Measurements from ENCODE around the gene SELENOW. TPM values are rescaled to one million over a fixed set of nuclear protein-coding genes. Genes with fewer than 3 reads are reported as not detected.

Gene SELENOW
- total and polyA plus RNA-seq, 2 of the 8 experiments (the other 6 are each of a cell fraction or from before 2014, with no cell fraction given): 371 to 588 TPM

DNA sequence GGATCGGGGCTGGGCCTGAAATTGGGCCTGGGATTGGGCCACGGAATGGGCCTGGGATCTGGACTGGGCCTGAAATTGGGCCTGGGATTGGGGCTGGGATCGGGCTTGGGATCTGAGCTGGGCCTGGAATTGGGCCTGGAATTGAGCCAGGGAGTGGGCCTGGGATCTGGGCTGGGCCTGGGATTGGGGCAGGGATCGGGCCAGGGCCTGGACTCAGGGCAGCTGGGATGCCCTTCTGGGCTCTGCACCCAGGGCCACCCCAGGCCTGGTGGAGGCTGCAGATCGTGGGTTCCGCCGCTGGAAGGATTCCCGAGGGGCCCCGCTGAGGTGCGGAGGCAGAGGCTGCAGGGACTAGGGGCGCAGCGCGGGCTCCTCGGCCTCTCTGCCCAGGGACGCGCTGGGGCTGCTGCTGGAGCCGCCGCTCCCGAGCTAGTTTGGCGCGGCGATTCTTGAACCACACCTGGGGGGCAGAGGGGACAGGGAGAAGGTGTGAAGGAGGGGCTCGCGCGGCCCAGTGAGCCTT is 24.1 kb downstream of the SELENOW start:
- Histone ChIP-seq H4K8ac (ENCODE audit: extremely low read depth, insufficient read depth, low read length) (peak overlapping the region; percentile 91; the same call in 1 of the 2 replicates), H3K4me3 (ENCODE audit: extremely low read depth in 1 of 4, insufficient read depth in 2 of 4, low read depth in 3 of 4, low read length in 4 of 4) (no peak overlapping the region), H4K91ac (replicated peaks; ENCODE audit: insufficient read length, low read length) (no peak overlapping the region), H4K5ac (ENCODE audit: insufficient read length, low read depth, low read length) (no peak overlapping the region), H3K23ac (ENCODE audit: insufficient read length) (no peak overlapping the region), H2BK20ac (ENCODE audit: low read length) (no peak overlapping the region), H2BK5ac (ENCODE audit: low read depth, low read length) (no peak overlapping the region; the same call in 1 of the 2 replicates), H2BK120ac (replicated peaks; ENCODE audit: low read depth, low read length) (no peak overlapping the region), H3K14ac (ENCODE audit: insufficient read length) (no peak overlapping the region), H3K4ac (replicated peaks; ENCODE audit: insufficient read length, low read depth, low read length) (no peak overlapping the region), H3K18ac (ENCODE audit: extremely low read depth, low read length) (no peak overlapping the region), H2BK12ac (ENCODE audit: low read depth, low read length) (no peak overlapping the region), H3K4me1 (replicated peaks in 1 of 4; ENCODE audit: control insufficient read depth in 3 of 4, insufficient read depth in 4 of 4, low read length in 3 of 4) (no peaks in the 10 kb centered on the region), H3K56ac (replicated peaks; ENCODE audit: insufficient read length, low read depth, low read length) (no peak overlapping the region), H3K4me2 (ENCODE audit: insufficient read depth in 1 of 2, low read depth in 2 of 2, low read length in 2 of 2) (no peak overlapping the region), H3K27ac (ENCODE audit: low read depth, low read length) (no peak overlapping the region), H4K20me1 (replicated peaks in 1 of 2; ENCODE audit: control insufficient read depth in 1 of 2, insufficient read depth in 2 of 2, low read length in 2 of 2) (no peaks in the 10 kb centered on the region), H3K79me2 (ENCODE audit: control insufficient read depth in 1 of 2, insufficient read depth in 2 of 2, low read length in 2 of 2) (no peaks in the 10 kb centered on the region), H3K9ac (replicated peaks in 1 of 4; ENCODE audit: extremely low read depth in 1 of 4, low read depth in 3 of 4, low read length in 3 of 4) (peak overlapping the region in 2 of 4 experiments; percentile 8 to 40; a peak in 3 of 7 replicates), H2AFZ (ENCODE audit: low read length) (peak overlapping the region; percentile 27; the same call in 1 of the 2 replicates), H2BK15ac (ENCODE audit: low read length) (no peak overlapping the region), H3K9me3 (ENCODE audit: insufficient read depth in 2 of 2, low read depth in 1 of 2, low read length in 1 of 2) (no peaks in the 10 kb centered on the region), H3K36me3 (ENCODE audit: control insufficient read depth in 2 of 4, insufficient read depth in 4 of 4, low read length in 3 of 4) (no peaks in the 10 kb centered on the region), H2AK5ac (ENCODE audit: low read depth, low read length) (no peak overlapping the region), H3K23me2 (ENCODE audit: low read depth, low read length) (no peaks in the 10 kb centered on the region), H3K27me3 (replicated peaks in 1 of 4; ENCODE audit: control insufficient read depth in 3 of 4, extremely low read depth in 1 of 4, insufficient read depth in 3 of 4, low read length in 3 of 4) (no peaks in the 10 kb centered on the region), H3K79me1 (ENCODE audit: low read depth, low read length) (no peaks in the 10 kb centered on the region)
- TF ChIP-seq USF2 (IDR thresholded peaks at IDR 0.05; ENCODE audit: low read length): no peak
- TF ChIP-seq, protein P1, sequence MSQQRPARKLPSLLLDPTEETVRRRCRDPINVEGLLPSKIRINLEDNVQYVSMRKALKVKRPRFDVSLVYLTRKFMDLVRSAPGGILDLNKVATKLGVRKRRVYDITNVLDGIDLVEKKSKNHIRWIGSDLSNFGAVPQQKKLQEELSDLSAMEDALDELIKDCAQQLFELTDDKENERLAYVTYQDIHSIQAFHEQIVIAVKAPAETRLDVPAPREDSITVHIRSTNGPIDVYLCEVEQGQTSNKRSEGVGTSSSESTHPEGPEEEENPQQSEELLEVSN (IDR thresholded peaks at IDR 0.05): no peak
- no peak for TF ChIP-seq RXRA (IDR thresholded peaks at IDR 0.05; ENCODE audit: insufficient read depth, low read depth, low read length)
- TF ChIP-seq RNF2 (IDR thresholded peaks at IDR 0.05; ENCODE audit: borderline replicate concordance, low read depth, low read length, missing control alignments, poor library complexity, severe bottlenecking): no peak
- ChIA-PET POLR2A (ENCODE audit: partially characterized antibody) (no interaction called here), CTCF (ENCODE audit: partially characterized antibody) (no interaction called here)
- WGBS, 2 experiments (ENCODE audit: extremely low coverage in 1 of 2, insufficient coverage in 1 of 2, insufficient read length in 1 of 2, insufficient replicate concordance in 2 of 2, low coverage in 1 of 2, low lambda C conversion rate in 2 of 2, missing lambda C conversion rate in 1 of 2): 93% methylated on average over 9 of the region's 25 CpGs; no CpG with 5 or more reads in 1 of the 2 experiments
- DNase-seq (ENCODE audit: low read depth in 1 of 2, low spot score in 2 of 2): no peak
- FAIRE-seq: no peak

All from H1 (cell line).